HG02678 (cell line): Measurements from ENCODE around the gene RAP2B.
"Not testable (repeated sequence)": the region's sequence is repeated elsewhere in the genome, so short reads cannot be mapped to it uniquely, and the experiment has no call there.

ENCODE experiments used
- ATAC-seq: cut with Tn5 transposase; IDR thresholded peaks from one replicate; pipeline ENCODE4 v1.9.1; 2021; ENCODE audit warnings: mild to moderate bottlenecking, moderate library complexity; ENCODE audit not compliant: unreplicated experiment

The RAP2B gene

DNA sequence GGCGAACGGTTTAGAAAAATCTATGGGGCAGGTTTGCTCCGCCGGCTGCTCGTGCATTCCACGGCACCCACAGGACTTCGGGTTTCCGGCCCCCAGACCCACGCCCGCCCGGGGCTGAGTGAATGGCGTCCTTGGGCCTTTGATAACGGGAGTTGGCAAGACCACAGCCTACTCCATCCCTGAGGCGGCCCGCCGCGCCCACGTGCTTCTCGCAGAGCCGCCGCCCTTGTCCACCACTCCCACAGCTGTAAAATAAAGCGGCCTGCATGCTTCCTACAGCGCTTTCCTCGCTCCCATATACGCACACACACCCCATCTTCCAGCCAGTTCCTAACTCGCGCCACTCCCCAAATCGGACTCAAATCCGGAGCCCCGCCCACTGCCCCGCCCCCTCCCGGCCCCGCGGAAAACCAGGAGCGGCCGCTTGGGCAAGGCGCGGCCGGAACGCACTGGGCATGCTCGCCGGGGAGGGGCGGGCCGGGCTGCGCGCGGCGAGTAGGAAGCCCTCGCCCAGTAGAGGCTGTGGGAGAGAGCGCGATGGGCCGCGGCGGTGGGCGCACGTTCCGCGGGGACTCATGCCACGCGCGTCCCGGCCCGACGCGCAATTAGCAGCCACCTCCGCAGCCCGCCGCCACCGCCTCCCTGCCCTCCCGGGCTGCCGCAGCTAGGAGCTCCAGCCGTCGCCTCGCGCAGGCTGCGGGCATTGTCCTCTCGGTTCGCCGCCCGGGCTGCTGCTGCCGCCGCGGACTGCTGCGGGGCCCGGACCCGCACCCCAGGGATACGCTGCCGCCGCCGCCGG, at the start of gene RAP2B:
TSS of gene RAP2B (plus strand) at position 513 of the 799 bp plus-strand sequence. CDS start 468 bp downstream, outside the sequence.
- peak; percentile 52 for ATAC-seq

DNA sequence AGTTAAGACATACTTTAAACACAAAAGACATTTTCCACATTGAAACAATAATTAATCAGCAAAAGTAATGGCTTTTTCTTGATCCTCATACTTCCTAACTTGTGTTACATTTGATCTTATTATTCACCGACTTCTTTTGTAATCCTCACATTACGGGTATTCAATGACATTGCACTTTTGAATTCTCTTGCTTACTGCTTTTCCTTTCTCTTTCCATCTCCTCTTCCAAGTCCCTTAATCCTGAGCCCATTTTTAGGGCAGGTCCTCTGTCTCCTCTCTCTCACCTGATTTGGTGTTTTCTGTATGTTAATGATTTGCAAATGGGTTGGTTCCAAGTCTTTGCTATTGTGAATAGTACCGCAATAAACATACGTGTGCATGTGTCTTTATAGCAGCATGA, 48.5 kb upstream of the RAP2B start:
- no peak for ATAC-seq

DNA sequence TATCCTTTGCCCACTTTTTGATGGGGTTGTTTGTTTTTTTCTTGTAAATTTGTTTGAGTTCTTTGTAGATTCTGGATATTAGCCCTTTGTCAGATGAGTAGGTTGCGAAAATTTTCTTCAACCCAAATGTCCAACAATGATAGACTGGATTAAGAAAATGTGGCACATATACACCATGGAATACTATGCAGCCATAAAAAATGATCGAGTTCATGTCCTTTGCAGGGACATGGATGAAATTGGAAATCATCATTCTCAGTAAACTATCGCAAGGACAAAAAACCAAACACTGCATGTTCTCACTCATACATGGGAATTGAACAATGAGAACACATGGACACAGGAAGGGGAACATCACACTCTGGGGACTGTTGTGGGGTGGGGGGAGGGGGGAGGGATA, 47.8 kb upstream of the RAP2B start:
- ATAC-seq, result not testable (repeated sequence)

DNA sequence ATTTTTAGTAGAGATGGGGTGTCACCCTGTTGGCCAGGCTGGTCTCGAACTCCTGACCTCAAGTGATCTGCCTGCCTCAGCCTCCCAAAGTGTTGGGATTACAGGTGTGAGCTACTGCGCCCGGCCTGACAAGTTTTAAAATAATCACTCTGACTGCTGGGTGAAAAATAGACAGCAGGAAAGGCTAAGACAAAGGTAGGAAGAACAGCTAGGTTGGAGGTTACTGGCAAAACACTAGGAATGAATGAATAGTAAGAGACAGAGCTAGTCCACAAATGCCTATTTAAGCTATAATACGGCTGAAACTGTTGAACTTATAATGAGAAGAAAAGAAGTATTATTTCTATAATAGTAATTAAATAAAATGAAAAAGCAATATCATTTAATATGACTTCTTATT, 46.7 kb upstream of the RAP2B start:
- no peak for ATAC-seq

DNA sequence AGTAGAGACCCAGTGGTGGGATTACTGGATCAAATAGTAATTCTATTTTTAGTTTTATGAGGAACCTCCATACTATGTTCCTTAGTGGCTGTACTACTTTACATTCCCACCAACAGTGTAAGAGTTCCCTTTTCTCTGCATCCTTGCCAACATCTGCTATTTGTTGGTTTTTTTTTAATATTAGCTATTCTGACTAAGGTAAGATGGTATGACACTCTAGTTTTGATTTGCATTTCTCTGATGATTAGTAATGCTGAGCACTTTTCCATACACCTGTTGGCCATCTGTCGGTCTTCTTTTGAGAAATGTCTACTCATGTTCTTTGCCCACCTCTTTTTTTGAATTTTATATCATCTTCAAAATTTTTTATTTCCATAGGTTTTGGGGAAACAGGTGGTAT, 34.2 kb upstream of the RAP2B start:
- ATAC-seq, result no peak

DNA sequence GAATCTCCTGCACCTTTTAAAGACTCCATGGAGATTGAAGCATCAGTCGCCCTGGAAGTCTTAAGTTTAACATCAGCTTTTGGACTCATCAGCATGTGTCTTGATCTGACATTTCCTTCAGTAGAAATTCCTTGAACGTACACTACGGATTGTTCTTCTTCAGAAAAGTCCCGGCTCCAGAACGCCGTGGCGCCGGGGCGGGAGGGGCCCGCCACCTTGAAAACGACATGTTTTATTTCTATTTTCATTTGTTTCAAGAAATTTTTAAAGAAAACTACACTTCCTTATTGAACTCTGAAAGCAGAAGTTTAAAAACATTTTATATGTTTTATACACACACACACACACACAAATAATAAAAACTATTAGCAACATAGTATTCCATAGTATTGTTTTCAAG, 32.6 kb upstream of the RAP2B start:
- no peak for ATAC-seq

DNA sequence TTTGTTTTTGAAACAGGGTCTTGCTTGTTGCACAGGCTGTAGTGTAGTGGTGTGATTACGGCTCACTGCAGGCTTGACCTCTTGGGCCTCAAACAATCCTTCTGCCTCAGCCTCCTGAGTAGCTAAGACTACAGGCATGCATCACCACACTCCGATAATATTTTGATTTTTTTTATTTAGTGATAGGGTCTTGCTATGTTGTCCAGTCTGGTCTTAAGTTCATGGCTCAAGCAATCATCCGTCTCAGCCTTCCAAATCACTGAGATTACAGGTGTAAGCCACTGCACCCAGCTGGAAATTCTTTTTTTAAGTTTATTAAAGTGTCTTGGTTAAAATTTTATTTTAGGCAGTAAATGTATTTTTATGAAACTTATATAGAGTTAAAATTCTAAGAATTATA, 32.2 kb upstream of the RAP2B start:
- ATAC-seq, result no peak

DNA sequence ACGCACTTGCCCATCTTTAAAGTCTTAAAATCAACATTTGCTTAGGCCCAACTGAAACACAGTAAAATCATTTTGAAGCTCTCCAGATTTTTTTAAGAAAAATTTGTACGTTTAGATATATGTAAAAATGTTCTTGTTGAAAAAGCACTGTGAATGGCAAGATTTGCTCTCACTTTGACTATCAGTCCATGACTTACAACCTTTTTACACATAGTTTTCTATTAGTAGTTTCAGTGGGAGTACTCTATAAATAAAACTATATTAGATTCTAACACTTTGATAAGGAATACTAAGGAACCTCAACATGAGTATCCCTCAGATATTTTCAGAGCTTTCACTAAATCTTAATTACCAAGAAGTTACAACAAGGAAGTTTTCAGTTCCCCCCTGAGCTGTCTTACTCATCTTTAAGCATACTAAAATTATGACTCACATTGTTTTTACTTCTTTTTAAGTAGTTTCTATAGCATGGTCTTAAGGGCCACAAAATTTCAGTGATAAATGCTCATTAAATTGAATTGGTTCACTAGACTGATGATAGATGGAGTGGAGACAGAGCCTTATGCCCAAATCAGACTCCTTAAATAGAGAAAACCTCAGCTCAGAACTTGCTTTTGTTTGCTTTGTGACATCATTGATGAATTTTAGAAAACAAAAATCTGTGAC, 31.6 kb upstream of the RAP2B start:
- ATAC-seq, result peak; percentile 88

DNA sequence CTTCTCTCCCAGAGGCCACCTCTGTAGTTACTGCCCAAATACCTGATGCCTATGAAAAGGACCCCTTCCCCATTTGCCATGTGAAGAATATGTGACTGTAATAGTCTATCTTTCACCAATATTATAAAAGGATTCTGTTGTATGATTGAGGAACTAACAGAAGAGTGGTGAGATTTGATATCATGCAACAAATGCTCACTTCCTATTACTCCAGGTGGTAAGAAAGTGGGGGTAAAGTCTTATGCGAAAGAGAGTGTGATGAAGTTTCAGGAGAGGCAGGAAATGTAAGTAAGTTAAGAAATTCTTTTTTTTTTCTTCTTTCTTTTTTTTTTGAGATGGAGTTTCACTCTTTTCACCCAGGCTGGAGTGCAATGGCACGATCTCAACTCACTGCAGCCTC, 24.4 kb upstream of the RAP2B start:
- ATAC-seq, result peak; percentile 45

DNA sequence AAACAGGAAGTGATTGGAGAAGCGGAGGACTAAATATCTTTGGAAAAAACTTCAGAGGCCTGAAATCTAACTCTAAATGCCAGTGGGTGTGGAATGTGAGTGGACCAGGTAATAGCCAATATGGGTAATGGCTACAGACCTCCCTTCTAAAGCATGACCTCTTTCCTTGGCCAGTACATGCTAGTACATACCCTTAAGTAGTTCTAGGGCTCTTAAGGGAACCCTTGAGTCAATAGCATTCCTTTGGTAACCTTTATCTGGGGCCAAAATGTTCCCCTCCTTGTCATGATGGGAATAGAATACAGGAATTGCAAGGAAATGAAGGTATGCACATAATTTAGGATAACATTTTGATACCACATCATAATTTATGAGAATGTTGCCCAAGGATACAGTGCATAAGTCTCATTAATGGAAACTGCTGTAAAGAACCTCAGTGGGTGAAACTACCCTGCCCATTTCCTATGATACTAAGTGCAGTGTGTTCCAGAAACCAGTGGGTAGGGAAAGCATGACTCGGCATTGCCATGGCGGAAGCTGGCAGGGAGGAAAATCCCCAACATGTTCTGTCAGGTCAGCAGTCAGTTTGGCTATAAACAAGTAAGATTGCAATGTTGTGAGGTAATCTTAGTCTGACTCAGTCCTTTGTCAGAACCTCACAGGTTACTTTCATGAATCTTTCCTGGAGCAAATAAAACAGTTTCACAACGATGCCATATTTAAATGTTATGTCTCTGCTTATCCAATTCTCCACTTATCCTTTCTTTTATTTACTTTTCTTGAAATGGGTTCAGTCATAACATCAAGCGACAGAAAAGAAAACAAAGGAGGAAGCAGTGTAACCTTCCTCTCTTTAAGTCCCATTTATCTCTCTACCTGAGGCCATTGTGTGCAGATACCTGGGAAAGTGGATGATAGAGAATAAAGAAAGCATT, 23.5 kb upstream of the RAP2B start:
- ATAC-seq, result peak; percentile 74

DNA sequence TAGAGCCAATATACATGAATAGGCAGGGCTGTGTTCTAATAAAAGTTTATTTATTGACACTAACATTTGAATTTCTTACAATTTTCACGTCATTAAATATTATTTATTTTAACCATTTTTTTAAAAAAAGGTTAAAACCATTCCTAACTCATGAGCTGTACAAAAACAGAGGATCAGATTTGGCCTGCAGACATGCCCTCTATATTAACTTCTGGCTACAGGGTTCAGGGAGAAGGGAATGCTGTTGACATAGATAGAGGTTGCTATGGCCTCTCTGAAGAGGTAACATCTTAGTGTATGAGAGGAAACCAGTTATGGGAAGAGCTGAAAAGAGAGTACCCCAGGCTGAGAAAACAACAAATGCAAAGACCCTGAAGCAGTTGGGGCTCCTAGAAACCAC, 19.1 kb upstream of the RAP2B start:
- no peak for ATAC-seq

DNA sequence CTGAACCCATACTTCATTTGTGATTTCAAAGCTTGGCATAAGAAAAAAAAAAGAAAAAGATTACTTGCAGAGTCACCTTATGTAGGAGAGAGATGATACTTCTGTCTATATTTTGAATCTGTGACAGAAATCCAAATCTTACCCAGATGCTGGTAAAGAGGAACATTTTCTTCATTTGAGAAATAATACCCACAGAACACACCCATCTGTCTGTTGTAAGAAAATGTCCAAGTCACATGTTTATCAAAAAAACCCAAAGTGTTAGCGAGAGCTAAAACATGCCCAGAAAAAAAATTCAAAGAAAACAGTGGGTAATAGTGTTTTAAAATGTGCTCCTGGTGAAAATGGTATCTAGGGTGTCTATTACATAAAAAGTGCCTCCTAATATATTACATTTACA, 18.0 kb upstream of the RAP2B start:
- ATAC-seq, result no peak

DNA sequence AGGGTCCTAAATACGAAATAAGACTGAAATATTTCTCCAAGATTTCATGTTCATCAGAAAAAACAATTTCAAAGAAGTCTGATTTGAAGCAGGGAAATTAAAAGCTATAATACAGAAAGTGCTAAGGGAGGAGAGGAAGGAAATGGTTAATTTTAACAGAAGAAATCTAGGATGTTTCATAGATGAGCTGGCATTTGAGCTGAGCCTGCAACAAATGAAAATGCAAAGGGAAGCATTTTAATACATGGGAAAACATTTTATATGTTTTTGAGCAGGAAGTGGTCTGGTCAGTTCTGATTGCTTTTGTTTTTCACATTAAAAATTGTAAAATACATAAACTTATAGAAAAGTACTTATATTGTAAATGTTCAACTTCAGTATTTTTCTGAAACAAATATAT, 17.2 kb upstream of the RAP2B start:
- no peak for ATAC-seq

DNA sequence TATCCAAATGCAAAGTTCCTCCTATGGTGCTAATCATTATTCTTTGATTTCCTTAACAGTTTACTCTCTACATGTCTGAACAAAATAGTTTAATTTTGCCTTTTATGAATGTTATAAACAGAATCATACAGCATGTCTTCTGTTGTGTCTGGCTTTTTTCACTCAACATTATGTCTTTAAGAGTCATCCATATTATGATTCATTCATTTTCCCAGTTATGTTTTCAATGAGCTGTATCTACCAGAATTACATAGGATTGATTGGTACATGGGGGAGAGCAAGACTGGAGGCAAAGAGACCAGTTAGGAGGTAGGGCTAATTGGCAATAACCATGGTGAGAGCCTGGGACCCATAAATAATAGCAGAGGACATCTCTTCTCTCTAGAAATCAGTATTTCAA, 16.6 kb upstream of the RAP2B start:
- ATAC-seq, result no peak

DNA sequence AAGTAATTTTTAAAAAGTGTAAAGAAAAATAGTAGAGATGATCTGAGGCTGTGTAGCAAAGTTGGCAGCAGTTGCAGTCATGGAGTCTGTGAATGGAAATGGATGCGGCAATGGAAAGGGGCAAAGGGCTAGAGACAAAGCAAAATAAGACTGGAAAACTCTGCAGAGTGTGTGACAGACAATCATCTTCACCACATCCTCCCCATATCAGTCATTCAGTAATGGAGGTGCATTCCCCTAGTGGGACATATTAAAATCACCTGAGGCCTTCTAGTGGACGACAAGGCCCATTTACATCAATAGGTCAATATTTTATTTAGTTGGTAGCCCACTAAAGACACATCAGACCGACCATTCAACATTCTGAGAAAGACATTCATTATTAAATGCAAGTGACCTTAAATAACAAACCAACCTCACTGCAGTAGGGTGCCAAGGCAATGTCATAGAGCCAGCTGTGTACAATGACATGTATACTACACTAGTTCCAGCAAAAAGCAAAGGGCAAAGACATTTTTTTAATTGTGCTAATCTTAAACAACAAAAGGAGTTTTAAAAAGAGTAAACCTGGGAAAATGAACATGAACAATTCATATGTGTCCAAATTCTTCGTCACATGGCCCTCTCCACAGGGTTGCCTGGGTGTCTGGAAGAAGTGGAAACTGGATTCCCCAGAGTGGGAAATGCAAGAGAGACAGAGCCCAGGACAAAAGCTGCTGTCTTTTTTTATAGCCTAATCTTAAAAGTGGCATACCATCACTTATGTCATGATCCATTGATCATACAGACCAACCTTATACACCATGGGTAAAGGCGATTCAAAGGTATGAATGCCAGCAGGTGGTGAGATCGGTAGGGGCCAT, 15.6 kb upstream of the RAP2B start:
- no peak for ATAC-seq

DNA sequence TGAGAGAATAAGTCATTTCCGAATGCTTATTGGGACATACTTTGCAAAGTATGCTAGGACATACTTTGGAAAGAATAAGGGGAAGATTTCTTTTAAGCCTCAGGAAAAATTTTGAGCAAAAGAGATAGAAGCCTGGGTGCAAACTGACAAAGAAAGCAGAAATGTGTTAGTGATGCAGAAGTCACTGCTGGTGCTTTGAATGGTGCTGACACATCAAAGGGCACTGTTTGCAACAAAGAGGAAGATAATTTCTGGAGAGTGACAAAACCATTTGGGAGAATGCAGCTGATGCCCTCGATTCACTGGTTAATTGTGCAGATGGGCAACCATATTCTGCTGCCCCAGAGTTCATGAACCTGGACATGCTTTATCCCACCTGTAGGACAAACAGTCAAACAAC, 11.0 kb upstream of the RAP2B start:
- no peak for ATAC-seq

DNA sequence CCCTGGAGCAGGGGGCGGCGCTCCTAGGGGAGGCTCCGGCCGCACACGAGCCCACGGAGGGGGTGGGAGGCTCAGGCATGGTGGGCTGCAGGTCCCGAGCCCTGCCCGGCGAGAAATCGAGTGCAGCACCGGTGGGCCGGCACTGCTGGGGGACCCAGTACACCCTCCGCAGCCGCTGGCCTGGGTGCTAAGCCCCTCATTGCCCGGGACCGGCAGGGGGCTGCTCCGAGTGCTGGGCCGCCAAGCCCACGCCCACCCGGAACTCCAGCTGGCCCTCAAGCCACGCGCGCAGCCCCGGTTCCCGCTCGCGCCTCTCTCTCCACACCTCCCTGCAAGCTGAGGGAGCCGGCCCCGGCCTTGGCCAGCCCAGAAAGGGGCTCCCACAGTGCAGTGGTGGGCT, 6.2 kb upstream of the RAP2B start:
- ATAC-seq, result not testable (repeated sequence)

DNA sequence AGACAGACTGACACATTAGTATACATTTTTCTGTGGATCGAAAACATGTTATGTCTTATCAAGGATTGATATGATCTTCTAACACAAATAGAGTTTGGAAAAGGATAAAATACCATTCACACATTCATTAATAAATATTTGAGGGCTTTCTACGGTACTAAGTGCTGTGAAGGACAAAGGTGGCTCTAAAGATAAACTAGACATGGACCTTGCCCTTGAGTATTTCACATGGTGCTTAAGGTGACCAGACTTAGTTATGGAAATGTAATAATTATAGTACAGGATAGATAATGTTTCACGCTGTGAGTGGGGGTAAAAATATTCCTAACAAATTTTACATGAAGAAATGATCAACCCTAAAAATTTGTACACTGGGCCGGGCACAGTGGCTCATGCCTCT, 3.8 kb upstream of the RAP2B start:
- ATAC-seq, result no peak

DNA sequence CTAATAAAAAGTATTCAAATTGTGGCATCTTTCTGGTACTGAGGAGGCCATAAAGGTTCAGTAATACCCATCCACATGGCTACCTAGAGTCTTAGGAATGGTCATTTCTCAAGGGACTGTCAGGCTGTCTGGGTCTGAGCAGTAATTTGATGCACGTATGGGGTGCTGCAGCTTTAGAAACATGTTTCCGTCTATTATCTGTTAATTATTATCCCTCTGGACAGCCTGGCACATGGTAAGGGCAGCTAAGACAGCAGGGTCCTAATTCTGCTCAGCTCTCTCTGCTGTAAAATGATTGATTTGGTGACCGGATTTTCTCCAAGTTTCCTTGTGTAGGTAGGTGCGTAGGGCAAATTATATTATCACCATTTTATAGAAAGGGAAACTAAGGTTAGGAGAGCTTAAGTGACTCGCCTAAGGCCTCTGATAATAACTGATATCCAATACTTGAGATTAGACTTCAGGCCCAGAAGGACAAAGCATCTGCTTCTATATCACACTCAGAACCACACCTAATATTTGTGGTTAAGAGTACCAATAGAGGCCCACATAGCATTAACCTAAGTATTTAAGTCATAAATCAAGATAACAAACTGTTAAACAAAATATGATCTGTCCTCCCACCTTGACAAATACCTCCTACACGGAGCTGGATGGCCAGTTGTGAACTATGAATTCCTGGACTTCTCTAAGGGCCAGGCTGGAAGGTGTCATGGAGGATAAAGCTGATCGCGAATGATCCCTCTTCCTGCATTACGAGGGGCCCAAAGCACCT, 2.9 kb upstream of the RAP2B start:
- no peak for ATAC-seq
